Transverse colon (tissue), 4 donors: ENCODE measurements around the gene ZNF184.

ENCODE experiments used
- EP300 ChIP-seq: sonication (generic); formaldehyde crosslinking; IDR thresholded peaks from one replicate; pipeline ENCODE4 v1.6.1; 2017; ENCODE audit warnings: antibody characterized with exemption, low read depth
- POLR2AphosphoS5 ChIP-seq, 3 donors: sonication (generic); formaldehyde crosslinking; IDR thresholded peaks; one replicate each; pipeline ENCODE4 v1.6.1; 2016; ENCODE audit warnings: antibody characterized with exemption in 3 of 3
- TF ChIP-seq, protein P1 (sequence below), 5 experiments: fragments of 200-600 bp in 3 of 5; fragments of 450-650 bp in 2 of 5; sonication (generic) in 3 of 5; IDR thresholded peaks; 1 replicate in 2 of 5; 2 replicates in 3 of 5; pipeline ENCODE4 v1.5.1; 2016 to 2017; ENCODE audit warnings: antibody characterized with exemption in 5 of 5, inconsistent platforms in 3 of 5, mild to moderate bottlenecking in 2 of 5, moderate library complexity in 1 of 5

- TF ChIP-seq, protein P1, sequence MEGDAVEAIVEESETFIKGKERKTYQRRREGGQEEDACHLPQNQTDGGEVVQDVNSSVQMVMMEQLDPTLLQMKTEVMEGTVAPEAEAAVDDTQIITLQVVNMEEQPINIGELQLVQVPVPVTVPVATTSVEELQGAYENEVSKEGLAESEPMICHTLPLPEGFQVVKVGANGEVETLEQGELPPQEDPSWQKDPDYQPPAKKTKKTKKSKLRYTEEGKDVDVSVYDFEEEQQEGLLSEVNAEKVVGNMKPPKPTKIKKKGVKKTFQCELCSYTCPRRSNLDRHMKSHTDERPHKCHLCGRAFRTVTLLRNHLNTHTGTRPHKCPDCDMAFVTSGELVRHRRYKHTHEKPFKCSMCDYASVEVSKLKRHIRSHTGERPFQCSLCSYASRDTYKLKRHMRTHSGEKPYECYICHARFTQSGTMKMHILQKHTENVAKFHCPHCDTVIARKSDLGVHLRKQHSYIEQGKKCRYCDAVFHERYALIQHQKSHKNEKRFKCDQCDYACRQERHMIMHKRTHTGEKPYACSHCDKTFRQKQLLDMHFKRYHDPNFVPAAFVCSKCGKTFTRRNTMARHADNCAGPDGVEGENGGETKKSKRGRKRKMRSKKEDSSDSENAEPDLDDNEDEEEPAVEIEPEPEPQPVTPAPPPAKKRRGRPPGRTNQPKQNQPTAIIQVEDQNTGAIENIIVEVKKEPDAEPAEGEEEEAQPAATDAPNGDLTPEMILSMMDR (IDR thresholded peaks at IDR 0.05) = no peak
- TF ChIP-seq POLR2AphosphoS5 (IDR thresholded peaks at IDR 0.05) = no peak
- no peak for TF ChIP-seq EP300
These were observed 30.6 kb upstream of the ZNF184 start for GRCh38 chr6:27503436-27504030.
